Activated CD8-positive, alpha-beta memory T cell treated with anti-CD3 and anti-CD28 coated beads for 24 hours (primary cell): ENCODE measurements around the gene HS3ST1.
"Not testable (repeated sequence)": the region's sequence is repeated elsewhere in the genome, so short reads cannot be mapped to it uniquely, and the experiment has no call there.

Experiments
- DNase-seq: peaks from one replicate; pipeline ENCODE4 v3.0.0-alpha.2; 2020

Gene HS3ST1

DNA sequence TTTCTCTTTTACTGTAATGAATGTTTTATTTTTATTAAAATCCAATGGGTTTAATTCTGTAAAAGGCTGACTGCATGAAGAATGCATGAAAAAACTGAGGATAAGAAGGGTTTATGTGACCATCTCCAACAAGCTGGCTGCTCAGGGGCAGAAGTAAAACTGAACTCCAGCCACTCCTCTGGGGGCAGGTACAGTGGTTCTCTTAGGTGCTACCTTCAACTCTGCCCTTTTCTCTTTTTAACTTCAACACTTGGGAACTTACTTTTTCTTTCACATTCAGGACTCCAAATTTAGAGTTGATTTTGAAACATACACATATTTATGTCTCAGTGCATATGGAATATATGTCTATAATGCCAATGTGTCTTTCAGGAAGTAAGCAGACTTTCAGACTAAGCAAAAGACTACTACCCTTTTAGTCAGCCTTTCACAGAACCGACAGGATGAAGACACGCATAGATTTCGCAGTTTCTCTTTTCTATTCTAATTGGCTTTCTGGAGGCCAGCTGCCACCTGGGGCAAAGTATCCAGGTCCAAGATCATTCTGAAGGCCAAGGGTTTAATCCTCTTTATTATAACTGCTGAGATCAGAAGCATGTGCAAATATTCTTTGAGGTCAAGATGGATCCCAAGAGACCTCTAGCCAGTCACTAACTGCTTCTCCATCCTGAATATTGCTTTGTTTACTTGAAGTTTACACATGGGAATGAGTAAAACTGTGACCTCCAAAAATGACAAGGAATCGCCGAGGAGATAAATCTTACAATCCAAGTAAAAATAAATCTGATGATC is 30.7 kb downstream of the HS3ST1 start:
- no peak for DNase-seq

- DNase-seq: no peak
These were observed 31.5 kb downstream of the HS3ST1 start for GRCh38 chr4:11397146-11397545.

- DNase-seq: no peak
These were observed 35.1 kb downstream of the HS3ST1 start for GRCh38 chr4:11393551-11393950.

DNA sequence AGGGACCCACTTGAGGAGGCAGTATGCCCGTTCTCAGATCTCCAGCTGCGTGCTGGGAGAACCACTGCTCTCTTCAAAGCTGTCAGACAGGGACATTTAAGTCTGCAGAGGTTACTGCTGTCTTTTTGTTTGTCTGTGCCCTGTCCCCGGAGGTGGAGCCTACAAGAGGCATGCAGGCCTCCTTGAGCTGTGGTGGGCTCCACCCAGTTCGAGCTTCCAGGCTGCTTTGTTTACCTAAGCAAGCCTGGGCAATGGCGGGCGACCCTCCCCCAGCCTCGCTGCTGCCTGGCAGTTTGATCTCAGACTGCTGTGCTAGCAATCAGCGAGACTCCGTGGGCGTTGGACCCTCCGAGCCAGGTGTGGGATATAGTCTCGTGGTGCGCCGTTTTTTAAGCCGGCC is 44.6 kb downstream of the HS3ST1 start:
- DNase-seq: not testable (repeated sequence)

GRCh38 chr4:11376571-11376970 is 52.1 kb downstream of the HS3ST1 start:
- no peak for DNase-seq

- no peak for DNase-seq
These were observed 52.5 kb downstream of the HS3ST1 start for GRCh38 chr4:11376146-11376545.

- DNase-seq: no peak
These were observed 60.0 kb downstream of the HS3ST1 start for GRCh38 chr4:11368701-11369115.

- DNase-seq: no peak
These were observed 61.3 kb downstream of the HS3ST1 start for GRCh38 chr4:11367371-11367770.

- DNase-seq: no peak
These were observed 61.8 kb downstream of the HS3ST1 start for GRCh38 chr4:11366859-11367258.

DNA sequence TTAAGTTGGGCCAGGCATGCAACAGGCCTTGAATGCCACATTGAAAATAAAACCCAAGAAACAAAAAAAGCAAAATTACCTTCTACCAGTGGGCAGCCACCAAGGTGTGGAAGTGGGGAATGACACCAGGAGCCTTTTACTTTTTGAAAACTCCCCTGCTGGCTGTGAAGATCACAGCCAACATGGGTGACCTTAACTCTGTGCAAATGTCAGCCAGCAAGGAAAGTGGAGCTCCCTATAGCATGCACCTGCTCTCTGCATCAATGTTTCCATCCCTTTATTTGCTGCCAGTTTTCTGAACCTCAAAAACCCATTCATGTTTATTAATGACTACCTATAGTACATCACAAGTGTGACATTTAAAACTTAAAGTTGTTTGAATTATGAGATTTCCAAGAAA is 63.7 kb downstream of the HS3ST1 start:
- no peak for DNase-seq

GRCh38 chr4:11359591-11359990 is 69.1 kb downstream of the HS3ST1 start:
- DNase-seq: no peak

DNA sequence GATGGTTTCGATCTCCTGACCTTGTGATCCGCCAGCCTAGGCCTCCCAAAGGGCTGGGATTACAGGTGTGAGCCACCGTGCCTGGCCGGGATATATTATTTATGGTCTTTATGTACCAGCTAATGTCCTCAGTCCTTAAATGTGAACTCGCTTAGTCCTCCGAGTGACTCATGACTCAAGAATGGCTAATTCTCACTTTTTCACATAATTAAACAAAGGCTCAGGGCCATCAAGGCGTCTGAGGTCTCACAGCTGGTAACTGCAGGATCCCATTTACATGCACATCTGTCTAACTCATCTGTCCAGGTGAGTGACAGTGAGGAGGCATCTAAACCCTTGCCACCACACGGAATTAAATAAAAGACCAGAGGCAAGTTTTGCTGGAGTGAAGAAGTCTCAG is 73.5 kb downstream of the HS3ST1 start:
- DNase-seq: no peak

DNA sequence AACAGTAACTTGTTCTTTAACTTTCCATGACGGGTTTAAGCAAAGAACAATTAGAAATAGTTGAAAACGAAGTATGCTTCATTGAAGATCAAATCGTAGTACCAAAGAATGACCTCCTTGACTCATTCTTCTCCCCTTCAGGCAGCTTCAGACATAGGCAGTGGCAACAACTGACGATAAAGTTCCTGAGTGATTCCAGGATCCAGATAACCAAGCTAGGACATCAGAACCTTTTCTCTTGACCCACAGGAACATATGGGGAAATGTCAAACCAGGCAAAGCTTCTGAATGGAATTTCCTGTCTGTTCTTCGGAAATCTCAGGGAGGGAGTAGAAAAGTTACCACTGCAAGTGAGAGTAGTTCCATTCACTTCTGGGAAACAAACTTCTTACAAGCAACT is 74.2 kb downstream of the HS3ST1 start:
- DNase-seq: no peak

- DNase-seq: no peak
These were observed 80.1 kb downstream of the HS3ST1 start for GRCh38 chr4:11348449-11349088.

GRCh38 chr4:11344916-11345315 is 83.8 kb downstream of the HS3ST1 start:
- no peak for DNase-seq

DNA sequence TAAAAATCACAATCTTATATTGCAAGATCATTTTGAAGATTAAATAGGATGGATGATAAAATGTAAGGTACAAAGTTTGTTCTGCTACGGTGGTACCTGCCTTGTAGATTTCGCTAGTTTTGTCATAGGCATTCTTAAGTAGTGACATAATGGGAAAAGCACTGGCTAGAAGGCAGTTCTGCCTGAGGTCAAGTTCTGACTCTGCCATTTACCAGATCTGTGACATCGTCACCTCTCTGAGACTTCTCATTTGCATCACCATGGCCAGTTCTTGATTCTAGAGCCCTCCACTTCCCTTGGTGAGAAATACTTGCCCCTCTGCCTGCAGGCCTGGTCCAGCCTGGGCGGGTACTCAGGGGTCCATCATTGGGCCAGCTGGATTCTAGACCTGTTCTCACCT is 85.2 kb downstream of the HS3ST1 start:
- no peak for DNase-seq
